OCI-LY7 (cell line): ENCODE measurements around the gene OR4A15. TPM values are rescaled to one million over a fixed set of nuclear protein-coding genes. Genes with fewer than 3 reads are reported as not detected.

ENCODE experiments used
- Bru-seq: library from RNA; stranded (reverse); fragments of 400-500 nt; gene quantifications from one replicate; lab custom pipeline; 2021; lab: Mats Ljungman, UMichigan
- BruChase-seq, 2 experiments: library from RNA; stranded (reverse); fragments of 400-500 nt; gene quantifications; one replicate each; lab custom pipeline; 2021; lab: Mats Ljungman, UMichigan
- BruUV-seq: library from RNA; stranded (reverse); fragments of 400-500 nt; replicated peaks from 2 replicates; lab custom pipeline; 2021; lab: Mats Ljungman, UMichigan
- CTCF ChIA-PET: fragments of 300-600 bp; sonication (Branson Sonifier 250); formaldehyde crosslinking; loops from one replicate; lab custom pipeline; 2022; ENCODE audit warnings: antibody characterized with exemption; ENCODE audit not compliant: unreplicated experiment; lab: Charles Lee
- POLR2A ChIA-PET: fragments of 300-600 bp; sonication (Branson Sonifier 250); formaldehyde crosslinking; loops from one replicate; lab custom pipeline; 2022; ENCODE audit warnings: antibody characterized with exemption; lab: Charles Lee
- DNase-seq: peaks from one replicate; pipeline ENCODE4 v3.0.0-alpha.2; 2015; ENCODE audit warnings: low spot score
- H2AFZ ChIP-seq: fragments of 200-600 bp; sonication (generic), shearing (Covaris generic); 2 replicates; pipeline ENCODE4 v1.6.1; 2014; ENCODE audit warnings: mild to moderate bottlenecking, antibody characterized with exemption, low read length, moderate library complexity
- H3K27ac ChIP-seq: fragments of 200-600 bp; sonication (generic); 2 replicates; pipeline ENCODE4 v1.5.1; 2014; ENCODE audit warnings: mixed run types, low read depth, mild to moderate bottlenecking, moderate library complexity, low read length, inconsistent platforms; ENCODE audit not compliant: poor library complexity, severe bottlenecking
- H3K36me3 ChIP-seq: fragments of 200-600 bp; sonication (generic); 2 replicates; pipeline ENCODE4 v1.6.1; 2014; ENCODE audit warnings: mild to moderate bottlenecking, antibody characterized with exemption, low read length, moderate library complexity, mixed read lengths; ENCODE audit not compliant: insufficient read depth
- H3K4me1 ChIP-seq: fragments of 200-600 bp; sonication (generic); 2 replicates; pipeline ENCODE4 v1.5.1; 2014; ENCODE audit warnings: mild to moderate bottlenecking, low read length; ENCODE audit not compliant: insufficient read depth, poor library complexity, severe bottlenecking
- H3K4me2 ChIP-seq: fragments of 200-600 bp; sonication (generic); 2 replicates; pipeline ENCODE4 v1.6.1; 2014; ENCODE audit warnings: mild to moderate bottlenecking, low read length
- H3K4me3 ChIP-seq: fragments of 200-600 bp; sonication (generic); 2 replicates; pipeline ENCODE4 v1.5.1; 2014; ENCODE audit warnings: mild to moderate bottlenecking, low read depth, low read length; ENCODE audit not compliant: poor library complexity, severe bottlenecking
- H3K79me2 ChIP-seq: fragments of 200-600 bp; sonication (generic); 2 replicates; pipeline ENCODE4 v1.6.1; 2016; ENCODE audit warnings: low read depth, mild to moderate bottlenecking, low read length, moderate library complexity, mixed read lengths; ENCODE audit not compliant: insufficient read depth
- H3K9me2 ChIP-seq: fragments of 200-600 bp; sonication (generic); 2 replicates; pipeline ENCODE4 v1.6.1; 2016; ENCODE audit warnings: mild to moderate bottlenecking, low read length, mixed read lengths; ENCODE audit not compliant: insufficient read depth
- H3K9me3 ChIP-seq: fragments of 200-600 bp; sonication (generic); 2 replicates; pipeline ENCODE4 v1.6.1; 2014; ENCODE audit warnings: mild to moderate bottlenecking, mixed run types, low read length, mixed read lengths
- H4K20me1 ChIP-seq: fragments of 200-600 bp; sonication (generic); 2 replicates; pipeline ENCODE4 v1.6.1; 2014; ENCODE audit warnings: mild to moderate bottlenecking, antibody characterized with exemption, low read length, moderate library complexity, mixed read lengths; ENCODE audit not compliant: insufficient read depth
- CTCF ChIP-seq: fragments of 200-600 bp; sonication (generic); conservative IDR thresholded peaks from 2 replicates; pipeline ENCODE4 v1.5.1; 2014; ENCODE audit warnings: mild to moderate bottlenecking, antibody characterized with exemption, low read length, moderate library complexity, mixed read lengths
- EZH2phosphoT487 ChIP-seq: fragments of 200-600 bp; sonication (generic); IDR thresholded peaks from 2 replicates; pipeline ENCODE4 v1.6.1; 2018; ENCODE audit warnings: low read depth, borderline replicate concordance, mild to moderate bottlenecking, mixed run types, antibody characterized with exemption, low read length, moderate library complexity, mixed read lengths
- intact Hi-C: fragments of 100-400 bp; cut with micrococcal nuclease; formaldehyde crosslinking; loops from one replicate; pipeline ENCODE4 v1.10.0; 2022; ENCODE audit not compliant: unreplicated experiment
- long read RNA-seq: library from polyadenylated mRNA; stranded (forward); transcript quantifications from one replicate; pipeline ENCODE4 v2.0.0, GENCODE V29; 2022
- total RNA-seq, 2 experiments: library from RNA; depleted of rRNA in 1 of 2; stranded (reverse); fragments of >200 nt in 1 of 2; shearing (Covaris generic) in 1 of 2; gene quantifications; 2 replicates each; pipeline ENCODE4 v1.2.3, GENCODE V29; 2014 to 2022

OR4A15 gene
- total RNA-seq (2014; rRNA removed; shearing (Covaris generic)) (not detected in 2 replicates), total RNA-seq (2022) (not detected in 2 replicates), Bru-seq, nascent RNA (not detected), BruChase-seq, experiment 1, labeled RNA remaining after a 6-hour chase (not detected), BruChase-seq, experiment 2, labeled RNA remaining after a 2-hour chase (not detected)
- long read RNA-seq = 0 reads

- Histone ChIP-seq H3K27ac (no peak within 1 kb of the TSS), H3K9me3 (no peaks in the 10 kb centered on the region), H3K4me1 (no peaks in the 10 kb centered on the region), H2AFZ (no peak within 1 kb of the TSS), H3K4me2 (no peak within 1 kb of the TSS), H3K9me2 (no peaks in the 10 kb centered on the region), H3K4me3 (no peak within 1 kb of the TSS), H3K79me2 (no peaks in the 10 kb centered on the region), H4K20me1 (no peaks in the 10 kb centered on the region), H3K36me3 (no peaks in the 10 kb centered on the region)
- intact Hi-C loops = no loop called here
- no TSS peak for BruUV-seq
- TF ChIP-seq CTCF (no peak), EZH2phosphoT487 (no peak)
- POLR2A ChIA-PET = no interaction called here
- CTCF ChIA-PET = no interaction called here
- DNase-seq = no peak
Observed at GRCh38 chr11:55367674-55368073, at the start of gene OR4A15. TSS of gene OR4A15 (plus strand) at chr11:55367974. CDS start at chr11:55367974, 0 bp downstream.

GRCh38 chr11:55324500-55324899 is 43.3 kb upstream of the OR4A15 start:
- 0 out of 2 replicates have a peak, but pooled peaks cover 4% of the 10 kb centered on the region for H3K9me3 ChIP-seq
- POLR2A ChIA-PET = no interaction called here
- no peak for DNase-seq
- no peak overlapping the region for H3K4me2 ChIP-seq
- CTCF ChIA-PET = no interaction called here
- intact Hi-C loops = no loop called here
- no peak overlapping the region for H3K27ac ChIP-seq
- no peak overlapping the region for H2AFZ ChIP-seq
- no peaks in the 10 kb centered on the region for H3K4me1 ChIP-seq
- H3K36me3 ChIP-seq = no peaks in the 10 kb centered on the region
- TF ChIP-seq CTCF (no peak), EZH2phosphoT487 (no peak)
- BruUV-seq = no TSS peak
- H3K9me2 ChIP-seq = no peaks in the 10 kb centered on the region
- H4K20me1 ChIP-seq = no peaks in the 10 kb centered on the region
- H3K4me3 ChIP-seq = no peak overlapping the region
- no peaks in the 10 kb centered on the region for H3K79me2 ChIP-seq

- Histone ChIP-seq H2AFZ (no peak within 1 kb of the TSS), H3K9me2 (no peaks in the 10 kb centered on the region), H3K27ac (no peak within 1 kb of the TSS), H4K20me1 (no peaks in the 10 kb centered on the region), H3K4me2 (no peak within 1 kb of the TSS), H3K9me3 (0 out of 2 replicates have a peak, but pooled peaks cover 5% of the 10 kb centered on the region), H3K4me1 (no peaks in the 10 kb centered on the region), H3K4me3 (no peak within 1 kb of the TSS), H3K36me3 (no peaks in the 10 kb centered on the region), H3K79me2 (no peaks in the 10 kb centered on the region)
- BruUV-seq = no TSS peak
- intact Hi-C loops = no loop called here
- ChIA-PET CTCF (no interaction called here), POLR2A (interaction anchor here (0.6 kb wide), 1 partner anchor 205 kb away, joined by 3 read pairs; no protein-coding TSS in a partner anchor)
- no peak for DNase-seq
- TF ChIP-seq EZH2phosphoT487 (no peak), CTCF (no peak)
Observed at GRCh38 chr11:55342901-55343300, 24.9 kb upstream of the OR4A15 start, which contains the start of gene OR4A16. TSS of gene OR4A16 (plus strand) at chr11:55343201. CDS start at chr11:55343201, 0 bp downstream.
